LHCN-M2 (cell line): ENCODE results near the gene LRRC38. TPM values are rescaled to one million over a fixed set of nuclear protein-coding genes. Genes with fewer than 3 reads are reported as not detected.
"Not testable (repeated sequence)": the region's sequence is repeated elsewhere in the genome, so short reads cannot be mapped to it uniquely, and the experiment has no call there.

ENCODE experiments used
- DNase-seq: peaks from one replicate; pipeline ENCODE4 v3.0.0-alpha.2; 2012; ENCODE audit warnings: low read depth
- total RNA-seq: library from RNA; depleted of rRNA; stranded (reverse); fragments of >200 nt; gene quantifications from 2 replicates; pipeline ENCODE4 v1.2.3, GENCODE V29; 2014; rRNA removed

The LRRC38 gene
- total RNA-seq, 1 experiment from 2014 or later = not detected

- DNase-seq = no peak
Measured at GRCh38 chr1:13465515-13465914, 48.3 kb downstream of the LRRC38 start.

- no peak for DNase-seq
Measured at GRCh38 chr1:13462682-13463081, 51.1 kb downstream of the LRRC38 start.

- DNase-seq = no peak
Measured at GRCh38 chr1:13461977-13462376, 51.8 kb downstream of the LRRC38 start.

GRCh38 chr1:13456904-13457532 lies 56.8 kb downstream of the LRRC38 start:
- DNase-seq = no peak

GRCh38 chr1:13451399-13451965 lies 62.3 kb downstream of the LRRC38 start:
- no peak for DNase-seq

GRCh38 chr1:13450204-13450603 lies 63.6 kb downstream of the LRRC38 start:
- no peak for DNase-seq

- no peak for DNase-seq
Measured at GRCh38 chr1:13443335-13443979, 70.3 kb downstream of the LRRC38 start.

GRCh38 chr1:13439104-13439783 lies 74.6 kb downstream of the LRRC38 start:
- not testable (repeated sequence) for DNase-seq

- DNase-seq = no peak
Measured at GRCh38 chr1:13435458-13435857, 78.3 kb downstream of the LRRC38 start.

GRCh38 chr1:13433694-13434358 lies 80.0 kb downstream of the LRRC38 start:
- not testable (repeated sequence) for DNase-seq

GRCh38 chr1:13432251-13432650 lies 81.6 kb downstream of the LRRC38 start:
- DNase-seq = no peak

- DNase-seq = no peak
Measured at GRCh38 chr1:13430495-13430894, 83.3 kb downstream of the LRRC38 start.

Other genes starting within 250 kb of the LRRC38 start
- gene PRAMEF8, start 228.9 kb downstream of the LRRC38 start, total RNA-seq = not detected in 2 replicates
- not detected in 2 replicates for gene PRAMEF33, start 210.5 kb downstream of the LRRC38 start, total RNA-seq
- not detected in 2 replicates for gene PRAMEF15, start 198.4 kb downstream of the LRRC38 start, total RNA-seq
- gene PRAMEF14, start 166.9 kb downstream of the LRRC38 start, total RNA-seq = not detected in 2 replicates
- gene PRAMEF19, start 142.1 kb downstream of the LRRC38 start, total RNA-seq = not detected in 2 replicates
- gene PRAMEF17, start 124.4 kb downstream of the LRRC38 start, total RNA-seq = not detected in 2 replicates
- not detected in 2 replicates for gene PRAMEF20, start 103.6 kb downstream of the LRRC38 start, total RNA-seq
- 0.86 TPM in 1 of 2 replicates, not detected in the other for gene PDPN, start 69.8 kb upstream of the LRRC38 start, total RNA-seq
- 10.2 and 12.3 TPM in 2 replicates for gene PRDM2, start 186.2 kb upstream of the LRRC38 start, total RNA-seq